HG03442 (cell line): ENCODE measurements around the gene MRPS18B.
A peak's percentile ranks its signal among the peaks of the same experiment; 100 is the strongest.

Experiments
- ATAC-seq: cut with Tn5 transposase; IDR thresholded peaks from one replicate; pipeline ENCODE4 v1.9.1; 2021; ENCODE audit warnings: mild to moderate bottlenecking, moderate library complexity; ENCODE audit not compliant: unreplicated experiment

The MRPS18B gene

DNA sequence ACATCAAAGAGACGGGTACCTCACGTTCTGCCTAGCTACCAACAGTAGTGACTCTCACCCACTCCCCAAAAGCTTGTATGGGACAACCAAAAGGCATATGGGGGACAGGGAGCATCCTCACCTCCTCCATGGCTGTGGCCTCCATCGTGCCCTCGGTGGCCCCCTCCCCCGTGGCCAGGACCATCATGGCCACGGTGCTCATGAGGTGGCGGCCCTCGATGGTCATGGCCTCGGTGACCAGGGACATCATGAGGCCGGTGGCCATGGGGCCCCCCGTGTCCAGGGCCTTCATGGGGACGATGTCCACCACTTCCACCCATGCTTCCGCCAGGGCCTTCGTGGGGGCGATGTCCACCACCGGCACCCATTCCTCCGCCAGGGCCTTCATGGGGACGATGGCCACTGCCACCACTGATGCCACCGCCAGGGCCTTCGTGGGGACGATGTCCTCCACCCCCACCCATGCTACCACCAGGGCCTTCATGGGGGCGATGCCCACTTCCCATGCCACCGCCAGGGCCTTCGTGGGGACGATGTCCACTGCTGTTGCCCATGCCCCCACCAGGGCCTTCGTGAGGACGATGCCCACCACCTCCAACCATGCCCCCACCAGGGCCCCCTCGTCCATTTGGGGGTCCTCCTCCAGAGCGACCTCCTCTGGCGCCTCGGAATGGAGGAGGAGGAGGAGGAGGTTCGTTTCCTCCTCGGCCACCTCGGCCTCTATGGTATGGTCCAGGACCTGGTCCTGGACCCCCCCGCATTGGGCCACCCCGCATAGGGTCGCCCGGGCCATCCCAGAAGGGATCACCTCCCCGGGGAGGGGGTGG, 15.6 kb upstream of the MRPS18B start:
- ATAC-seq = no peak

DNA sequence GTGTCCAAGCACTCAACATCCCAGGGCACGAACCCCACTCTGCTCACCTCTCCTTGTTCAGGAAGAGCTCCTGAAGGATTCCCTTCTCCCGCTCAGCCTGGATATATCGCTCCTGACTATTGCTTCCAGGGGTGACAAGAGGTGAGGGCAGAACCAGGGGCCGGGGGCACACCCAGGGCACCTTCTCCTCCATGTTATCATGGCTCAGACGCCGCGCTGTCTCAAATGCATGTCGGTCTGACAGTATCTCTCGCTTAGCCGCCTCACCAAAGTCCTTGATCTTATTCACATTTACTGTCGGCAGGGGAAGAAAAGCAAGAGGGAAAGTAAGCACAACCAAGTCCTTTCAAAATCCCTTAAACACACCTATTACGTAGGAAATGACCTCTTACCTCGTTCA, 13.7 kb upstream of the MRPS18B start:
- ATAC-seq = no peak

GRCh38 chr6:30610065-30610464, 7.6 kb upstream of the MRPS18B start:
- no peak for ATAC-seq

GRCh38 chr6:30611150-30611855, 6.3 kb upstream of the MRPS18B start:
- no peak for ATAC-seq

DNA sequence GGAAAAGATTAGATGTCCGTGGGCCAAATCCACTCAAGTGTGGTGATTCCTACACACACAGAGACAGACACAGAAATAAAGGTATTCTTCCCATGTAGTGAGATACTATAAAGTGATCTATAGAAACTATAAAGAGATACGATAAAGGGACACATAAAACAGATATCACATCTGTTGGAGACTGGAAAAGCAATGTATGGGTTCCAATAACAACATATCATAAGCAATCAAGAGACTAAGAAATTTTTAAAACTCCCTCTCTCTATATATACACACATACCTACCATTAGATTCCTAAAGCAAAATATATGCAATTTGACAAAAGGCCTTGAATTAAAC, 5.8 kb upstream of the MRPS18B start:
- no peak for ATAC-seq

GRCh38 chr6:30612213-30612612, 5.4 kb upstream of the MRPS18B start:
- no peak for ATAC-seq

DNA sequence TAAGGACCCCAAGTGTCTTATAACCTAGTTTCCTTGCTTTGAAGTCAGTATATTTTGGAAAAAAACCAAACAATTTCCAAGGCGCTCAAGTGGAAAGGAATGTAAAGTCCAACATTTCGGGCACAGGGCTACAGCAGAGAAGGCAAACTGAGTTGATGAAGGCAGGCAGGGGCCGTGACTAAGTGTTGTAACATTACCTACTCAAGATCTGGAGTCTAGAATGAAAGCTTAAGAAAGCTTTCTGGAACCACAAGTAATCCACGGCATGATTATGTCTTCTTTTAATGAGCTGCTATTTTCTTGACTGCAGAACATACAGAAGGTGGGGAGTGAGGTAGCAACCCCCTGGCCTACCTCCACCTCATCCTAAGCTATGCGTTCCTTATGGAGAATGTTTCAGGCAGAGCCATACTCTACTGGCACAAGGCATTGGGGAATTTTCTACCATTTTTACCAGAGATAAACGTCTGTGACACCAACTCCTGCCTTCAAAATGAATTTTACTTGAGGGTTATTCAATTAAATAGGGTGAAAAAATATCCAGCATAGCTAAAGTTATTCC, 4.9 kb upstream of the MRPS18B start:
- ATAC-seq = no peak

GRCh38 chr6:30613251-30614043, 4.2 kb upstream of the MRPS18B start:
- ATAC-seq = no peak

GRCh38 chr6:30614044-30614842, 3.4 kb upstream of the MRPS18B start:
- no peak for ATAC-seq

DNA sequence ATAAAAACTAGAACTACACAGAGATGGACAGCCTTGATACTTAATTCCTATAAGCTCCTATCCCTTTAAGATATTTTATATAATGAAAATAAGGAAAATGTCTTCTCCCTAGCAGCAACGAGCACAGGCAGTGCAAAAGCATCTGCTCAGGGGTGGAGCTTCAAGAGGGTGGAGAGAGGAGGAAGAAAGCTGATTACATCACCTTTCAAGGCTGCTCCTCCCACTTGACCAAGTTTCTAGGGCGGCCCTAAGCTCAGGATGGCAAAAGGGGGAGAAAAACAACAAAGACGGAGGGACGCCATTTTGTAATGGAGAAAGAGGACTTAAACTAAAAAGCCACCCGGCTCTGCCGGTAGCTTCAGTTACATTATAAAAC, 2.8 kb upstream of the MRPS18B start:
- peak; percentile 38 for ATAC-seq

- ATAC-seq = no peak
These were observed 2.3 kb upstream of the MRPS18B start for GRCh38 chr6:30615219-30615957.

- no peak for ATAC-seq
These were observed 1.5 kb upstream of the MRPS18B start for GRCh38 chr6:30615958-30616810.

DNA sequence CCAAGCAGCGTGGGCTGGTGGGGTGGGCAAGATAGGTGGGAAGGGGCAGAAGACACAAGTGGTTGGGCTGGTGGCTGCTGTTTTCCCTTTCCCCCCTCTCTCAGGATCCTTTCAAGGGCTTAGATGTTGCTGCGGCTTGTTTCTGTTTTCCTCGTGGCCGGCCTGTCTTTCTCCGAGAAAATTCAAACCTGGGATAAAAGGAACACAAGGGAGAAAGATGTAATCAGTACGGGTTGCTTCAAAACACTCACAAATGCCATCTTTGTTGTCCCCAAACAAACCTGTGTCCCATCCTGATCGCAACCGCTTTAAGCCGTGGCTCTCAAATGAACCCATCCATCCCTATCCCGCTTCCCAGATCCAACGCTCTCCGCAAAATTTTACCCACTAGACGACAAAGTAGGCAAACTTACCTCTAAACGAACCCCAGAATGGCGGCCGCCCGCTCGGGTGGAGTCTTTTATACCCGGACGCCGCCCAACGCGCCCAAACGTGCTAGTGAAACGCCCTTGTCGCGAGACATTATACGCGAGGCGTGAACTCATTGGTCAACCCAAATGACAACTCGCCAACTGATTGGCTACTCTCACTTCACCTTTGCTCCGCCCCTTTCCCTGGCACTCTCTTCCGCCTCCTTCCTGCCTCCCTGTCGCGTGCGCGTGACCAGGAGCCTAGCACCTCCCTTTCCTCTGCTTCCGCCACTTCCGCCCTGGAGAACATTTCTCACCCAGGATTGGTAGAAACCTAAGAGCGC, 652 bp upstream of the MRPS18B start, which contains the start of gene PPP1R10:
TSS of gene PPP1R10 (minus strand) at position 433 of the 754 bp plus-strand sequence. CDS start 7,299 bp downstream, outside the sequence.
- peak; percentile 75 for ATAC-seq

GRCh38 chr6:30618270-30618797, 694 bp downstream of the MRPS18B start:
- ATAC-seq = no peak

DNA sequence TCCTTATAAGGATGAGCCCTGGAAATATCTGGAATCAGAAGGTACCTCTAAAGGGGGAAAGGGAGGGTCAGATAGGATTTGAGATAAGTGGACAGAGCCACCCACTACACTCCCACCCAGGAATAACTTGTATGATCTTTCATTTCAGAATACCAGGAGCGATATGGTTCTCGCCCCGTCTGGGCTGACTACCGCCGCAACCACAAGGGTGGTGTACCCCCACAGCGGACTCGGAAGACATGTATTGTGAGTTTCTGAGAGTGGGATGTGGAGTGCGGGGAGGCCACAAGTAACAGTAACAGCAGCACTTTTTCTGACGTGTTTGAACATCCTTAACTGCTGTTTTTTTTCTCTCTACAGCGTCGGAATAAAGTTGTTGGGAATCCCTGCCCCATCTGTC, 1.9 kb downstream of the MRPS18B start:
- ATAC-seq = no peak

GRCh38 chr6:30625511-30625910, 7.9 kb downstream of the MRPS18B start:
- ATAC-seq = no peak

GRCh38 chr6:30626484-30627366, 9.1 kb downstream of the MRPS18B start, which contains the start of gene ATAT1:
ATAT1 (plus strand) TSS chr6:30626874.
- peak; percentile 74 for ATAC-seq
